ENCODE results near the gene NT5C2. TPM values are rescaled to one million over a fixed set of nuclear protein-coding genes. Genes with fewer than 3 reads are reported as not detected.

NT5C2 gene
- total RNA-seq, 4 donors from 2014 or later = 39.6 to 86.5 (median 50.7) TPM

DNA sequence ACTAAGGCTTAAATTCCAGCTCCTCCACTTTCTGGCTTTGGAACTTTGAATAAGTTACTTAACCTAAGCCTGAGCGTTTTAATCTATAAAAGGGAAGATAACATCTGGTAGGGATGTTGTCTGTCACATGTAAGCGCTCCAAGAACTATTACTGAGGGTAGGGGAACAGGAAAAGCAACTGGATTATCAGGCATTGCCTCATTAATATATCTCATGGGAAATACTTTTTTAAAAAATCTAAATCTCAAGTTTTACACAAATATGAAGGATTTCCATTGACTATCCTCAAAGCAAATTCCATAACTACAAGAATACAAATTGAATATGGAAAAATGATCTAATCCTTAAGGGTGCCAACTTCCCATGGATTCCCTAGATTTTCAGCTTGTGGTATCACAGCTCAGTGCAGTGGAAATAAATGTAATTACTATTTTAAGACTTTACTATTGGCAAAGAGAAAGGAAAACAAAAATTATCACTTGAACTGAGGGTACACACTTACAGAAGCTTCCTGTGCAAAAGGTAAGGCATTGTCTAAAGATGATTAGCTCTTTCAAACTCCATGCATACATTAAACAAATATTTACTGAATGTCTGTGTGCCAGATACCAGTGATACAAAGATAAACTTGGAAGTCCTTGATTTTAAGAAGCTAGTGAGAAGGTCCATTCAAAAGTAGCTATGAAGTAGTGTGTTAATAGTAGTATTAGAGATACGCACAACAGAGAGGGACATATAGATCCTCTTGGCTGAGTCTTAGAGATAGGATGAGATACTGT, 38.4 kb downstream of the NT5C2 start:
- H3K9me3 ChIP-seq = no peaks in the 10 kb centered on the region
- peaks cover 0 to 13% (median 0%) of the 10 kb centered on the region in 4 donors for H3K4me1 ChIP-seq
- no peak overlapping the region for H3K4me3 ChIP-seq
- peak overlapping the region in 1 of 4 donors; percentile 6 for H3K27ac ChIP-seq
- TF ChIP-seq, protein P1, sequence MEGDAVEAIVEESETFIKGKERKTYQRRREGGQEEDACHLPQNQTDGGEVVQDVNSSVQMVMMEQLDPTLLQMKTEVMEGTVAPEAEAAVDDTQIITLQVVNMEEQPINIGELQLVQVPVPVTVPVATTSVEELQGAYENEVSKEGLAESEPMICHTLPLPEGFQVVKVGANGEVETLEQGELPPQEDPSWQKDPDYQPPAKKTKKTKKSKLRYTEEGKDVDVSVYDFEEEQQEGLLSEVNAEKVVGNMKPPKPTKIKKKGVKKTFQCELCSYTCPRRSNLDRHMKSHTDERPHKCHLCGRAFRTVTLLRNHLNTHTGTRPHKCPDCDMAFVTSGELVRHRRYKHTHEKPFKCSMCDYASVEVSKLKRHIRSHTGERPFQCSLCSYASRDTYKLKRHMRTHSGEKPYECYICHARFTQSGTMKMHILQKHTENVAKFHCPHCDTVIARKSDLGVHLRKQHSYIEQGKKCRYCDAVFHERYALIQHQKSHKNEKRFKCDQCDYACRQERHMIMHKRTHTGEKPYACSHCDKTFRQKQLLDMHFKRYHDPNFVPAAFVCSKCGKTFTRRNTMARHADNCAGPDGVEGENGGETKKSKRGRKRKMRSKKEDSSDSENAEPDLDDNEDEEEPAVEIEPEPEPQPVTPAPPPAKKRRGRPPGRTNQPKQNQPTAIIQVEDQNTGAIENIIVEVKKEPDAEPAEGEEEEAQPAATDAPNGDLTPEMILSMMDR (IDR thresholded peaks at IDR 0.05) = no peak
- TF ChIP-seq POLR2A (IDR thresholded peaks at IDR 0.05) = no peak
- H3K27me3 ChIP-seq = no peaks in the 10 kb centered on the region
- DNase-seq = no peak
- peaks cover 0 to 31% (median 0%) of the 10 kb centered on the region in 3 donors for H3K36me3 ChIP-seq

DNA sequence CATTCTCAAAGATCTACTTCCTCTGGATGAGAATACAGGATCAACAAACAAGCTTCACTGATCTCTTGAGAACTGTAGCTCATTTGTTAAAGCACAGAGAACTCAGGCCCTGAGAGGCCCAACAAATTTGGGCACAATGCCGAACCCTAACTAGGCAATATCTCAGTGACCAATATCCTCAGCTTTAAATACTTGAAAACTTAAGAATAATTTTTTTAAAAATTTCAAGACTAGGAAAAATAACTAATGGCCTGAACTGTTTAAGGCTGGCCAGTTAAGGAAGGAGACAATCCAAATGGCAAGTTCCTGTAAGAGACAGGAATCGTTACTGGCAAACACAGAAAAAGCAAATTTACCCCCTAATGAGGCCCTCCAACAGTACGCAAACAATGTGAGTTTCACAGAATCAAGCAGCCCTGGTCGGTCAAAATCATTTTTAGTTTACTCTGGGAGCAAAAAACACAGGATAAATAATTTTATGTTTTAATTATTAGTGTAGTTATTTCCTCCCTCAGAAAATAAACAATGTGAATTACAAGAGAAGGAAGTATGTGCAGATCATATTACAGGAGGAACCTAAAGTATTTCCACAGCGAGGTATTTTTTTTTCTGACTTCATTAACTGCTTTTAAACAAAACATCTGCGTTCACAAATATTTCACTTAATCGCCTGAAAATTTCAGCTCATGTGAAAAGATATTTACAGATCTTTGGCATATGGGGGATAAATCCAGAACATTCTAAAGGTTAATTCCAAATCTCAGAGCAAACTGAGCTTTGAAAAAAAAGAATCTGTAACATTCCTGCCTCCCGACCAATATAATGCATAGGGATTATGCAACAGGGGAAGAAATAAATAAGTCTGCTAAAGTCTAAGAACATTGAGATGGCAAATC, 39.5 kb downstream of the NT5C2 start:
- Histone ChIP-seq H3K27me3 (no peaks in the 10 kb centered on the region), H3K4me1 (peaks cover 0 to 13% (median 0%) of the 10 kb centered on the region in 4 donors), H3K36me3 (peaks cover 0 to 31% (median 0%) of the 10 kb centered on the region in 3 donors), H3K27ac (peak overlapping the region in 3 of 4 donors; percentile 7 to 63 (median 52)), H3K4me3 (no peak overlapping the region), H3K9me3 (no peaks in the 10 kb centered on the region)
- no peak for DNase-seq
- no peak for TF ChIP-seq POLR2A (IDR thresholded peaks at IDR 0.05)
- TF ChIP-seq, protein P1 (IDR thresholded peaks at IDR 0.05) = no peak

DNA sequence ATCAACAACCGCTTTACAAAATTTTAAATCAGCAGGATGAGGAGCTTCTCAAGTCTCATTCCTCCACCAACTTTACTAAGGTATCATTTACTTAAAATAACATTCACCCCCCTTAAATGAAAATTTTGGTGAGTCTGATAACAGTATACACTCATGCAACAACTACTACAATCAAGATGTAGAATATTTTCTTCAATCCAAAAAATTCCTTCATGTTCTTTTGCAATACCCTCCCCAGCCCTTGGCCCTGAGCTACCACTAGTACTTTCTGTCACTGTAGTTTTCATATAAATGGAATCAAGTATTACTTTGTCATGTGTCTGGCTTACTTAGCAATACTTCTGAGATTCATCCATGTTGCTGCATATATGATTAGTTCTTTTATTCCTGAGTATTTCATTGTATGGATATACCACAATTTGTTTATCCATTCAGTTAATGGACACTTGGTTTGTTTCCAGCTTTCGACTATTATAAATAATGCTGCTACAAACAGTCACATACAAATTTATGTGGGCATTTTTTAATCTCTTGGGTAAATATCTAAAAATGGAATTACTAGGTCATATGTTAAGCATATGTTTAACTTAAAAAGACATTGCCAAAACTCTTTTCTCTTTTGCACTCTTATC, 43.0 kb downstream of the NT5C2 start:
- Histone ChIP-seq H3K27ac (no peak overlapping the region), H3K27me3 (no peaks in the 10 kb centered on the region), H3K9me3 (no peaks in the 10 kb centered on the region), H3K4me3 (no peak overlapping the region), H3K4me1 (peaks cover 0 to 17% (median 0%) of the 10 kb centered on the region in 4 donors), H3K36me3 (peaks cover 0 to 12% (median 0%) of the 10 kb centered on the region in 3 donors)
- TF ChIP-seq, protein P1 (IDR thresholded peaks at IDR 0.05) = no peak
- TF ChIP-seq POLR2A (IDR thresholded peaks at IDR 0.05) = no peak
- DNase-seq = no peak

DNA sequence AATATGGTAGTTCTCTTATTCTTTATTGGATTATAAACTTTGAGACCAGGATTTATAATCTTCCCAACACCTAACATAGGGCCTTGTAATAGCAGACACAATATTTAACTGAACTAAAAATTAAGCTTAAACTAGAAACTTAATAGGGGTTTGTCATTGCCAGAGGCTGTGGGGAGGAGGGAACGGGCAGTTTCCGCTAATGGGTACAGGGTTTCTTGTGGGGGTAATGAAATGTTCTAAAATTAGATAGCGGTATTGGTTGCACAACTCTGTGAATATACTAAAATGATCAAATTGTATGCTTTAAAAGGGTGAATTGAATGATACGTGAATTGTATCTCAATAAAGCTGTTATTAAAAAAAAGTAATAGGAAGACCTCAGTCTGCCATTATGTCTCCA, 45.4 kb downstream of the NT5C2 start:
- Histone ChIP-seq H3K9me3 (no peaks in the 10 kb centered on the region), H3K36me3 (peaks cover 0 to 5% (median 0%) of the 10 kb centered on the region in 3 donors), H3K27me3 (no peaks in the 10 kb centered on the region), H3K4me1 (peaks cover 0 to 4% (median 0%) of the 10 kb centered on the region in 4 donors), H3K27ac (no peak overlapping the region), H3K4me3 (no peak overlapping the region)
- TF ChIP-seq, protein P1 (IDR thresholded peaks at IDR 0.05) = no peak
- no peak for TF ChIP-seq POLR2A (IDR thresholded peaks at IDR 0.05)
- DNase-seq = no peak

DNA sequence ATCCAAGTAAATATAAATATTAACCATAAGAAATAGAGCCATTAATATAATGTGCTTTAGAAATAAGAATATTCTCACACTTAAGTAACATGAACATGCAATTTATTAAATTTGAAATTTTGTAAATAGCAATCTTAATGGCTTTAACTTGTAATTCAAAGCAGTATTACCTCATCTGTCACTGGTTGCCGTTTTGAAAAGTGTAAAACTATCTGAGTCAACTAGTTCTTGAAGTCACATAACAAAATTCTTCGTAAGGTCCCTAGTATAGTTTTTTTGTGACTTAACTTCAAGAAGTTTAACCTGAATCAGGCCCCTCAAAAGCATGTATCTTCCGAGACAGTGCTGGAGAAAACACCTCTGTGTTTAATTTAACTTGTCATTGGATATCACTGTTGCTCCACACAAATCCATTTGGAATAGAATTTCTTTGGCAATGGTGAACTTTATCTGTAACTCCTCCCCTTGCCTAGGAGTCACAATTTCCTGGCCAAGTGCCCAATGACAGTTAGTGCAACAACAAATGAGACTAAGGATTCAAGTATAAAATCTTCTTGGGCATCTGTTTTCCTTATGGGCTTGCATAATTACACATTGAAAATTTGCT, 47.1 kb downstream of the NT5C2 start:
- Histone ChIP-seq H3K27me3 (no peaks in the 10 kb centered on the region), H3K36me3 (peaks cover 0 to 5% (median 0%) of the 10 kb centered on the region in 3 donors), H3K4me3 (no peak overlapping the region), H3K27ac (no peak overlapping the region), H3K4me1 (peaks cover 0 to 4% (median 0%) of the 10 kb centered on the region in 4 donors), H3K9me3 (no peaks in the 10 kb centered on the region)
- no peak for TF ChIP-seq POLR2A (IDR thresholded peaks at IDR 0.05)
- TF ChIP-seq, protein P1 (IDR thresholded peaks at IDR 0.05) = no peak
- peak in 1 of 3 donors; percentile 66 for DNase-seq
